NCI-H146 (cell line): ENCODE data around the gene SMARCA2.

Source experiments
- DNase-seq: peaks from one replicate; lab custom pipeline; 2025; lab: John Stamatoyannopoulos, UW

Gene SMARCA2

GRCh38 chr9:2215921-2216441, 200.8 kb downstream of the SMARCA2 start:
- no peak for DNase-seq

- DNase-seq, result no peak
Measured at GRCh38 chr9:2216591-2216990, 201.4 kb downstream of the SMARCA2 start.

DNA sequence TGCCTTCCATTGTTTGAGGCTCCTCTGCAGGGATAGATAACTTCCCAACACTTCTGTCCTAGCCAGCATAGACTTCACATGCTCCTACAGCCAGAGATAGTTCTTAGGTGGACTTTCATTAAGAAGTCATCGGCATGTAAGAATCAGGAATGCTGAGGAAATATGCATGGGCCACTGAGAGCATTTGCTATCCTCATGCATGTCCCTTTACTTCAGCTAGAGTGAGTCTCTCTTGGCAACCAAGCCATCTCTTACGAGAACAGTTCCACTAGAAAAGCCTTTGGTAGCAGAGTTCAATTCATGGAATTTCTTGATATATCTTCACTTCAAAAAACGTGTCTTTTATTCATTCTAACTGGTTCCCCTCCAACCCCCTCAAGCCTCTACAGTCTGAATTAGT, 202.4 kb downstream of the SMARCA2 start:
- no peak for DNase-seq

GRCh38 chr9:2220036-2220435, 204.9 kb downstream of the SMARCA2 start:
- no peak for DNase-seq

DNA sequence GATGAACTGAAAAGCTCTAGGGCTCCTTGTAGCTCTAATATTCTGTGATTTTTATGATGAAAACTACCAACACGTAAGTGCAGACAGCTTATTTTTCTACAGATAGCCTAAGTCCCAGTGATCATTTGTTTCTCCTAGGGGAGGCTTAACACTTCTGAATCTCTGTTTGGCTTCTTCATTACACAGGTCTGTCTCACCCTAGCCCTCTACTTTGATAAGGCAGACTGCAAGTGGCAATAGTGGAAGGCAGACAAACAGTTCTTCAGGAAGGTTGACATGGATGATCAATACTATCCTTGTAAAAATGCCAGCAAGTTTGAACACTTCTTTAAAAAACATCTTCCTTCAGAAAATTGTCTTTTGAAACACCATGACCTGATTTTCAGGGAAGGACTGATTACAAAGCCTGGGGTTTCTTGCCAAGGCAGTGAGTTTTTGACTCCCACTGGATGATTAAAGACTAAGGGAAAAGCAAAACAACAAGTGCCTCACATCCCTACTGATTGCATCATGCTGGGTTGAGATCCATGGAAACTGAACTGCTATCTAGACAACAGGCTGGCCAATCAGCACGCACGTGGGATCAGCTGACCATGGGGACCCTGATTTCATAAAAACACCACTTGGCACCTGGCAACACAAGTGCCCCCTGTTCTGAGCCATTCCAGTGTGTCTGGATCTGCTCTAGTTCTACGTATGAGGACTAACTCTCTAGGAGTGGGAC, 212.2 kb downstream of the SMARCA2 start:
- no peak for DNase-seq

GRCh38 chr9:2228132-2228531, 213.0 kb downstream of the SMARCA2 start:
- DNase-seq, result peak; percentile 43

- no peak for DNase-seq
Measured at GRCh38 chr9:2228641-2229040, 213.5 kb downstream of the SMARCA2 start.

GRCh38 chr9:2229109-2229721, 214.1 kb downstream of the SMARCA2 start:
- DNase-seq, result no peak

DNA sequence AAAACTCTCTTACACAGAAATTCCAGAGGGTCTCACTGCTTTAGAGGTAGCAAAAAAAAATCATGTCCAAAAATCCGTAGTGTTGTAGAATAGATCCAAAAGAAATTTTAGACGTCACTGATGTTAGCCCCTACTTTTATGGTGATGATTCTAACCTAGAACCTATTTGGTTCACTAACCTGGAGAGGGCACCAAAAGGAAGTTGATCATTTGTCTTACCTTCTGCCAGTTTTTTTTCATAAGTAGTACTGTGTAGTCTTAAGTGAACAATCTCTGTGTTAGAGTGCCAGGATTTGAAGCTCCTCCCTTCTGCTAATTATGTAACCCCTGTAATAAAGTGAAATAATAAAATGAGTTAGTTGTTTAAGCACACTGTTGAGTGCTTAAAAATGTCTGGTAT, 215.2 kb downstream of the SMARCA2 start:
- DNase-seq, result no peak

DNA sequence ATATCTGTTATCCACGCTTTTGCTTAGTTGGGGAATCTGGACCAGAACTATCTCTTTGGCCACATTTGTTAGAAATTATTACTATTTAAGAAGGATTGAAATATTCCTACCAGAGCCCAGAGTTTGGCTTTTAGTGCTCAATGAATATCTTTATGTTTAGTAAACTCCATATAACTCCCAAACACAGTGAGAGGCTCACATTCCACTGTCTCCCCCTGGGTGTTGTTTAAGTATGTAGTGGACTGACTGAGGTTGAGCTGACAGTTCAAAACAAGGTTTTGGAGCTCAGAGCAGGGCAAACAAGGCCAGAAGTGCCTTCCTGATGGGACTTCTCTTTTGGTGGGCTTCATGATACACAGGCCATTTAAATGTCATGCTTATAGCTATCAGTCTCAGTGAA, 216.0 kb downstream of the SMARCA2 start:
- no peak for DNase-seq

GRCh38 chr9:2231829-2232228, 216.7 kb downstream of the SMARCA2 start:
- no peak for DNase-seq

DNA sequence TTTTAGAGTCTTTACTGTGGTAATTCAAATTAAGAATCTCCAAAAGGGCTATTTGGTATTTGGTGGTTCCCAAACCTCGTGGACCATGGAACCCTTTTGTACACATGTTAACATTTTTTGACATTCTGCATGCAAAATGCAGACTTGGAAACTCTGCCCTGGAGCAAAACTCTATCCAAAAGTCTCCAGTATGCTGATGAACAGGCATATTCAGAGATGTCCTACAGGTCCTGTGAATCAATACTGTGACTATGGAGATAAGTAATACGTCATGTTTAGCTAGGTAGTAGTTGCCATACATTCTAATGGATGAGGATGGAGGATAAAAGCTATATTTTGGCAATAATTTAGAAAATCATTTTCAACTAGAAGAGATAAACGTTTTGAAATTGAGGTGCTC, 218.1 kb downstream of the SMARCA2 start:
- DNase-seq, result no peak

GRCh38 chr9:2234371-2234893, 219.3 kb downstream of the SMARCA2 start:
- DNase-seq, result no peak

DNA sequence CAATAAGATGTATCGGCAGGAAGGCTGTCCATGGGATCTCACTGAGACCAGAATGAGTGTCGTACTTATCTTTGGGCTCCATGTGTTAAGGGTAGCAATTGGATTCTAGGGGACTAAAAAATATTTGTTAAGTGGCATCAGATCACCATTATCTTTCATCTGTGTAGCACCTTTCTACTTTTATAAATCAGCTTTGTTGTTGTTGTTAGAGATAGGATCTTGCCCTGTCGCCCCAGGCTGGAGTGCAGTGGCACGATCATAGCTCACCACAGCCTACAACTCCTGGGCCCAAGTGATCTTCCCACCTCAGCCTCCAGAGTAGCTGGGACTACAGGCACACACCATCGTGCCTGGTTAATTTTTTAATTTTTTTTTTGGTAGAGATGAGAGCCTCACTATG, 220.5 kb downstream of the SMARCA2 start:
- DNase-seq, result no peak

GRCh38 chr9:2236850-2237249, 221.7 kb downstream of the SMARCA2 start:
- peak; percentile 72 for DNase-seq

GRCh38 chr9:2241461-2241835, 226.3 kb downstream of the SMARCA2 start:
- DNase-seq, result peak; percentile 79

DNA sequence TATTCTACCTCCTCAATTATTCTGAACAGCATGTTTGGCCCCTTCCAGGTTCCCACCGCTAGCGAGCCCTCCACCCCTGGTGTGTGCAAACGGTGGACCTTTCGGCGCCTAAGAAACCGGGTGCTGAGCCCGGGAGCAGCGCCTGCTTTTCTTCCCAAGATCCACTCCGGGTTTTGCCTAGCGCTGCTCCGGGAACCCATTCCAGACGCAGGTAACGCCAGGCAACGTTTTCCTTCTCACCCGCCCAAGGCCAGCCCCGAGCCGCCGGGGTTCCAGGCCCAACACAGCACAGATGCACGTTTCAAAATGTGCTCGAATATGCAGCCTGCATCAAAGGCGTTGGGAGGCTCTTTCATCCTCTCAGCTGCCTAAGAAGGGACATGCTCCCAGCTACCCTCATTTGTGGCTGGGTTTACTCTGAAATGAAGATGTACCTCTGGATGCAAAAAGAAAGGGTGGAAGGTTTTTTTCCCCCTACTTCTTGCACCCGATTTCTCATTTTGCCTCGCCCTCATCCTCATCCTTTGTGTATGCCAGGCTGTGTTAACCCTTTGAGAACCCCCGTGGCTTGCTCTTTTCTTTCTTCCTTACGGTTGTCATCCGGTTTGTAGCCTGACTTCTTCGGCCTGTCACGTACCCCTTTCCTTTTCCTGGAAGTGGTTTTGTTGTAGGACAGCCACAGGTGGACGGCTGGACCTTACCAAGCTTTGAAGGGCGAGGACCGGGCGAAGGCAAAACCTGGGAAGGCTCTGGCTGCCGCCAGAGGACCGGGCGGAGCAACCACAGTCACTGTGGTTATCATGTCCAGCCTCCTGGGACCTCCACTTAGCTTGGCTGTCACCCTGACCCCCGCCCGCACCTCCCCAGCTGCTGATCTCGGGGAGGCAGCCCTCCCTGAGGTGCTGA, 226.9 kb downstream of the SMARCA2 start:
- DNase-seq, result peak; percentile 93

GRCh38 chr9:2242831-2243330, 227.7 kb downstream of the SMARCA2 start:
- DNase-seq, result peak; percentile 85
